OCI-LY7 (cell line): ENCODE data around the gene HSPA4. TPM values are rescaled to one million over a fixed set of nuclear protein-coding genes. Genes with fewer than 3 reads are reported as not detected.

ENCODE experiments used
- BruUV-seq: library from RNA; stranded (reverse); fragments of 400-500 nt; replicated peaks from 2 replicates; lab custom pipeline; 2021; lab: Mats Ljungman, UMichigan
- CTCF ChIA-PET: fragments of 300-600 bp; sonication (Branson Sonifier 250); formaldehyde crosslinking; loops from one replicate; lab custom pipeline; 2022; ENCODE audit warnings: antibody characterized with exemption; ENCODE audit not compliant: unreplicated experiment; lab: Charles Lee
- POLR2A ChIA-PET: fragments of 300-600 bp; sonication (Branson Sonifier 250); formaldehyde crosslinking; loops from one replicate; lab custom pipeline; 2022; ENCODE audit warnings: antibody characterized with exemption; lab: Charles Lee
- DNase-seq: peaks from one replicate; pipeline ENCODE4 v3.0.0-alpha.2; 2015; ENCODE audit warnings: low spot score
- H2AFZ ChIP-seq: fragments of 200-600 bp; sonication (generic), shearing (Covaris generic); 2 replicates; pipeline ENCODE4 v1.6.1; 2014; ENCODE audit warnings: mild to moderate bottlenecking, antibody characterized with exemption, low read length, moderate library complexity
- H3K27ac ChIP-seq: fragments of 200-600 bp; sonication (generic); 2 replicates; pipeline ENCODE4 v1.5.1; 2014; ENCODE audit warnings: mixed run types, low read depth, mild to moderate bottlenecking, moderate library complexity, low read length, inconsistent platforms; ENCODE audit not compliant: poor library complexity, severe bottlenecking
- H3K36me3 ChIP-seq: fragments of 200-600 bp; sonication (generic); 2 replicates; pipeline ENCODE4 v1.6.1; 2014; ENCODE audit warnings: mild to moderate bottlenecking, antibody characterized with exemption, low read length, moderate library complexity, mixed read lengths; ENCODE audit not compliant: insufficient read depth
- H3K4me1 ChIP-seq: fragments of 200-600 bp; sonication (generic); 2 replicates; pipeline ENCODE4 v1.5.1; 2014; ENCODE audit warnings: mild to moderate bottlenecking, low read length; ENCODE audit not compliant: insufficient read depth, poor library complexity, severe bottlenecking
- H3K4me2 ChIP-seq: fragments of 200-600 bp; sonication (generic); 2 replicates; pipeline ENCODE4 v1.6.1; 2014; ENCODE audit warnings: mild to moderate bottlenecking, low read length
- H3K4me3 ChIP-seq: fragments of 200-600 bp; sonication (generic); 2 replicates; pipeline ENCODE4 v1.5.1; 2014; ENCODE audit warnings: mild to moderate bottlenecking, low read depth, low read length; ENCODE audit not compliant: poor library complexity, severe bottlenecking
- H3K79me2 ChIP-seq: fragments of 200-600 bp; sonication (generic); 2 replicates; pipeline ENCODE4 v1.6.1; 2016; ENCODE audit warnings: low read depth, mild to moderate bottlenecking, low read length, moderate library complexity, mixed read lengths; ENCODE audit not compliant: insufficient read depth
- H3K9me2 ChIP-seq: fragments of 200-600 bp; sonication (generic); 2 replicates; pipeline ENCODE4 v1.6.1; 2016; ENCODE audit warnings: mild to moderate bottlenecking, low read length, mixed read lengths; ENCODE audit not compliant: insufficient read depth
- H3K9me3 ChIP-seq: fragments of 200-600 bp; sonication (generic); 2 replicates; pipeline ENCODE4 v1.6.1; 2014; ENCODE audit warnings: mild to moderate bottlenecking, mixed run types, low read length, mixed read lengths
- H4K20me1 ChIP-seq: fragments of 200-600 bp; sonication (generic); 2 replicates; pipeline ENCODE4 v1.6.1; 2014; ENCODE audit warnings: mild to moderate bottlenecking, antibody characterized with exemption, low read length, moderate library complexity, mixed read lengths; ENCODE audit not compliant: insufficient read depth
- EZH2phosphoT487 ChIP-seq: fragments of 200-600 bp; sonication (generic); IDR thresholded peaks from 2 replicates; pipeline ENCODE4 v1.6.1; 2018; ENCODE audit warnings: low read depth, borderline replicate concordance, mild to moderate bottlenecking, mixed run types, antibody characterized with exemption, low read length, moderate library complexity, mixed read lengths
- intact Hi-C: fragments of 100-400 bp; cut with micrococcal nuclease; formaldehyde crosslinking; loops from one replicate; pipeline ENCODE4 v1.10.0; 2022; ENCODE audit not compliant: unreplicated experiment
- total RNA-seq, 2 experiments: library from RNA; depleted of rRNA in 1 of 2; stranded (reverse); fragments of >200 nt in 1 of 2; shearing (Covaris generic) in 1 of 2; gene quantifications; 2 replicates each; pipeline ENCODE4 v1.2.3, GENCODE V29; 2014 to 2022
- TF ChIP-seq, protein P1 (sequence below): fragments of 200-600 bp; sonication (generic); conservative IDR thresholded peaks from 2 replicates; pipeline ENCODE4 v1.5.1; 2014; ENCODE audit warnings: mild to moderate bottlenecking, antibody characterized with exemption, low read length, moderate library complexity, mixed read lengths

The HSPA4 gene
- total RNA-seq, 2 experiments from 2014 or later = 65.4 to 226 TPM

DNA sequence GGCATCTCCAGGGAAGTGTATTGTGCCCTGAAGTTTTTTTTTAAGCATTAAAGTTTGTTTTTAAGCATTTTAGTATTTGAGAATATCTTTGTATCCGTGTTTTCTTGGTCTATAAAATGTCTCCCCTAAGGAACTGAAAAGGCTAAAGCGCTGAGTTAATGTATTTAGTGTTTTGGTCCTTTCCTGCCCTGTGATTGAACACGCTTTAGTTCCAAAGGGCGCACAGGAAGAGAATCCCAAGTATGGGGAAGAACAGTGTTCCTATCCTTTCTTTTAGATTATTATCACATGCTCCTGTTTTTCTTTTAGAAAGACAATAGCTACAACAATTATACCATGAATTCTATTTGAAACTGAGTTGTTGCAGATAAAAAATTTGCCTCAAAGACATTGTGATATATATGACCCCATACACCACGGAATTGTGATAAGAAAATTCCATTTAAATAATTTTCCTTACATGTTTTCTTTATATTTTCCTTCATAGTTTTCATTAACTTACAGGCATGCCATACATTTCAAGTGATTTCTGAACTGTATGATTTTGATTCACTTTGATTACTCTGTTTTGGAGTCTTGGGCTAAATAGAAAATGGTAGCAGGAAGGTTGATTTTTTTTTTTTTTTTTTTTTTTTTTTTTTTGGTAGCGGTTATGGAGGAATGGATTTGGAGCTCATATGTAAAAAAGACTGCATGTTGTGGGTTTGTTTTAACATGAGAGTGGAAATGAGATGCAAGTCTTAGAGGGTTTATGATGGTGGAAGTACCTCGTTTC lies 3.1 kb downstream of the HSPA4 start:
- H3K27ac ChIP-seq = no peak overlapping the region
- intact Hi-C loops = no loop called here
- BruUV-seq = TSS peak; percentile 48
- CTCF ChIA-PET = no interaction called here
- no peak for DNase-seq
- no peak overlapping the region for H3K4me3 ChIP-seq
- TF ChIP-seq, protein P1, sequence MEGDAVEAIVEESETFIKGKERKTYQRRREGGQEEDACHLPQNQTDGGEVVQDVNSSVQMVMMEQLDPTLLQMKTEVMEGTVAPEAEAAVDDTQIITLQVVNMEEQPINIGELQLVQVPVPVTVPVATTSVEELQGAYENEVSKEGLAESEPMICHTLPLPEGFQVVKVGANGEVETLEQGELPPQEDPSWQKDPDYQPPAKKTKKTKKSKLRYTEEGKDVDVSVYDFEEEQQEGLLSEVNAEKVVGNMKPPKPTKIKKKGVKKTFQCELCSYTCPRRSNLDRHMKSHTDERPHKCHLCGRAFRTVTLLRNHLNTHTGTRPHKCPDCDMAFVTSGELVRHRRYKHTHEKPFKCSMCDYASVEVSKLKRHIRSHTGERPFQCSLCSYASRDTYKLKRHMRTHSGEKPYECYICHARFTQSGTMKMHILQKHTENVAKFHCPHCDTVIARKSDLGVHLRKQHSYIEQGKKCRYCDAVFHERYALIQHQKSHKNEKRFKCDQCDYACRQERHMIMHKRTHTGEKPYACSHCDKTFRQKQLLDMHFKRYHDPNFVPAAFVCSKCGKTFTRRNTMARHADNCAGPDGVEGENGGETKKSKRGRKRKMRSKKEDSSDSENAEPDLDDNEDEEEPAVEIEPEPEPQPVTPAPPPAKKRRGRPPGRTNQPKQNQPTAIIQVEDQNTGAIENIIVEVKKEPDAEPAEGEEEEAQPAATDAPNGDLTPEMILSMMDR = no peak
- no peak for TF ChIP-seq EZH2phosphoT487
- H3K9me3 ChIP-seq = no peaks in the 10 kb centered on the region
- H3K79me2 ChIP-seq = peaks cover 93% of the 10 kb centered on the region
- POLR2A ChIA-PET = interaction anchor here (0.6 to 1.0 kb wide), 11 partner anchors 10 to 481 kb away, joined by 3 to 6 read pairs (median 4); no protein-coding TSS in a partner anchor
- H2AFZ ChIP-seq = no peak overlapping the region
- no peaks in the 10 kb centered on the region for H3K9me2 ChIP-seq
- H3K4me2 ChIP-seq = peak overlapping the region; percentile 49
- peaks cover 66% of the 10 kb centered on the region for H3K36me3 ChIP-seq
- peaks cover 26% of the 10 kb centered on the region for H4K20me1 ChIP-seq
- peaks cover 38% of the 10 kb centered on the region for H3K4me1 ChIP-seq

- no peaks in the 10 kb centered on the region for H3K9me2 ChIP-seq
- H3K4me2 ChIP-seq = 0 out of 2 replicates have a peak overlapping the region, but pooled peaks have one; percentile 12
- intact Hi-C loops = no loop called here
- H3K79me2 ChIP-seq = peaks cover 100% of the 10 kb centered on the region
- peaks cover 82% of the 10 kb centered on the region for H3K36me3 ChIP-seq
- no peak overlapping the region for H3K4me3 ChIP-seq
- DNase-seq = no peak
- TF ChIP-seq, protein P1 = no peak
- no peak for TF ChIP-seq EZH2phosphoT487
- CTCF ChIA-PET = no interaction called here
- H3K9me3 ChIP-seq = no peaks in the 10 kb centered on the region
- no TSS peak for BruUV-seq
- H2AFZ ChIP-seq = no peak overlapping the region
- POLR2A ChIA-PET = interaction anchor here (0.7 to 1.5 kb wide), 3 partner anchors 13 to 97 kb away, joined by 3 to 6 read pairs (median 3); no protein-coding TSS in a partner anchor
- H4K20me1 ChIP-seq = peaks cover 28% of the 10 kb centered on the region
- H3K27ac ChIP-seq = no peak overlapping the region
- peaks cover 30% of the 10 kb centered on the region for H3K4me1 ChIP-seq
Measured at GRCh38 chr5:133056891-133057290, 5.1 kb downstream of the HSPA4 start.

DNA sequence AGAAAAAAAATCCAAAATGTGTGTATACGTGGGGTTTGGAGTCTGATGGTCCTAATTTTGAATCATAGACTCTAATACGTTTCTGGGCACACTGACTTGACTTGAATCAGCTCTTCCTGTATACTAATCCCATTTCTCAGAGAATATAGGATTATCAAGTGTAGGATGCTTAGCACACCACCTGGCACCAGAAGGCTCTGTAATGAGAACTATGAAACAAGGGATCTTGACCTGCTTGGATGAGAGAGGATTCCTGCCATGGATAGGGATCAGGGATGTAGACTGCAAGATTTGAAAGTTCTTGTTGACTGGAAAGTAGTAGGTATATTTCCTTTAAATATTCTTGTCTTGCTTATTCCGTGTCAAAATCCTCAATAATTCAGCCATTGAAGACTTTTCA lies 7.8 kb downstream of the HSPA4 start:
- TF ChIP-seq, protein P1 = no peak
- TF ChIP-seq EZH2phosphoT487 = no peak
- Histone ChIP-seq H3K4me3 (no peak overlapping the region), H3K9me2 (no peaks in the 10 kb centered on the region), H3K27ac (no peak overlapping the region), H3K9me3 (no peaks in the 10 kb centered on the region), H3K4me1 (peaks cover 25% of the 10 kb centered on the region), H2AFZ (no peak overlapping the region), H3K79me2 (peaks cover 100% of the 10 kb centered on the region), H4K20me1 (peaks cover 29% of the 10 kb centered on the region), H3K4me2 (no peak overlapping the region), H3K36me3 (peaks cover 80% of the 10 kb centered on the region)
- DNase-seq = no peak
- CTCF ChIA-PET = no interaction called here
- POLR2A ChIA-PET = interaction anchor here (0.6 to 1.1 kb wide), 2 partner anchors 13 to 25 kb away, joined by 3 read pairs; no protein-coding TSS in a partner anchor
- intact Hi-C loops = no loop called here
- BruUV-seq = no TSS peak
